CD4-positive, alpha-beta T cell treated with Interleukin-12 subunit alpha and Interleukin-12 subunit beta, for 1 hour (primary cell): ENCODE results near the gene ELF4.
"Not testable (repeated sequence)": the region's sequence is repeated elsewhere in the genome, so short reads cannot be mapped to it uniquely, and the experiment has no call there.

ENCODE experiments used
- DNase-seq: peaks from one replicate; pipeline ENCODE4 v3.0.0-alpha.2; 2020

Gene ELF4

GRCh38 chrX:130110379-130111219, at the start of gene ELF4:
Gene ELF4, minus strand, starts transcription at chrX:130110497. Its CDS starts 29,167 bp downstream, at chrX:130081330.
- DNase-seq = peak; percentile 64

- DNase-seq = no peak
Measured at GRCh38 chrX:130159776-130160175, 49.5 kb upstream of the ELF4 start.

GRCh38 chrX:130158311-130158710, 48.0 kb upstream of the ELF4 start:
- DNase-seq = no peak

- no peak for DNase-seq
Measured at GRCh38 chrX:130155564-130155963, 45.3 kb upstream of the ELF4 start.

GRCh38 chrX:130147631-130148030, 37.3 kb upstream of the ELF4 start:
- DNase-seq = no peak

- DNase-seq = no peak
Measured at GRCh38 chrX:130145123-130145522, 34.8 kb upstream of the ELF4 start.

GRCh38 chrX:130144509-130144908, 34.2 kb upstream of the ELF4 start:
- no peak for DNase-seq

GRCh38 chrX:130139474-130140201, 29.3 kb upstream of the ELF4 start:
- no peak for DNase-seq

- no peak for DNase-seq
Measured at GRCh38 chrX:130136961-130137360, 26.7 kb upstream of the ELF4 start.

GRCh38 chrX:130136496-130136895, 26.2 kb upstream of the ELF4 start:
- DNase-seq = no peak

GRCh38 chrX:130130990-130131389, 20.7 kb upstream of the ELF4 start:
- DNase-seq = no peak

- DNase-seq = no peak
Measured at GRCh38 chrX:130125091-130125874, 15.0 kb upstream of the ELF4 start.

- no peak for DNase-seq
Measured at GRCh38 chrX:130124577-130124976, 14.3 kb upstream of the ELF4 start.

GRCh38 chrX:130121505-130121800, 11.2 kb upstream of the ELF4 start:
- no peak for DNase-seq

GRCh38 chrX:130120746-130121504, 10.6 kb upstream of the ELF4 start:
- peak; percentile 73 for DNase-seq

- no peak for DNase-seq
Measured at GRCh38 chrX:130120321-130120731, 10.0 kb upstream of the ELF4 start.

- DNase-seq = no peak
Measured at GRCh38 chrX:130119312-130119898, 9.1 kb upstream of the ELF4 start.

GRCh38 chrX:130118441-130119311, 8.4 kb upstream of the ELF4 start:
- DNase-seq = no peak

GRCh38 chrX:130117166-130117565, 6.9 kb upstream of the ELF4 start:
- no peak for DNase-seq

- not testable (repeated sequence) for DNase-seq
Measured at GRCh38 chrX:130115119-130115885, 5.0 kb upstream of the ELF4 start.
